ENCODE measurements around the gene RASL10A. TPM values are rescaled to one million over a fixed set of nuclear protein-coding genes. Genes with fewer than 3 reads are reported as not detected.

The RASL10A gene
- total and polyA plus RNA-seq, 2 experiments from 2014 or later = 1.2 to 3.6 TPM

- no peak overlapping the region for H3K4me3 ChIP-seq
- no peak overlapping the region for H3K27ac ChIP-seq
- no peaks in the 10 kb centered on the region for H3K27me3 ChIP-seq
- peaks cover 5% of the 10 kb centered on the region for H3K4me1 ChIP-seq (ENCODE audit: low read depth)
- TF ChIP-seq, protein P1, sequence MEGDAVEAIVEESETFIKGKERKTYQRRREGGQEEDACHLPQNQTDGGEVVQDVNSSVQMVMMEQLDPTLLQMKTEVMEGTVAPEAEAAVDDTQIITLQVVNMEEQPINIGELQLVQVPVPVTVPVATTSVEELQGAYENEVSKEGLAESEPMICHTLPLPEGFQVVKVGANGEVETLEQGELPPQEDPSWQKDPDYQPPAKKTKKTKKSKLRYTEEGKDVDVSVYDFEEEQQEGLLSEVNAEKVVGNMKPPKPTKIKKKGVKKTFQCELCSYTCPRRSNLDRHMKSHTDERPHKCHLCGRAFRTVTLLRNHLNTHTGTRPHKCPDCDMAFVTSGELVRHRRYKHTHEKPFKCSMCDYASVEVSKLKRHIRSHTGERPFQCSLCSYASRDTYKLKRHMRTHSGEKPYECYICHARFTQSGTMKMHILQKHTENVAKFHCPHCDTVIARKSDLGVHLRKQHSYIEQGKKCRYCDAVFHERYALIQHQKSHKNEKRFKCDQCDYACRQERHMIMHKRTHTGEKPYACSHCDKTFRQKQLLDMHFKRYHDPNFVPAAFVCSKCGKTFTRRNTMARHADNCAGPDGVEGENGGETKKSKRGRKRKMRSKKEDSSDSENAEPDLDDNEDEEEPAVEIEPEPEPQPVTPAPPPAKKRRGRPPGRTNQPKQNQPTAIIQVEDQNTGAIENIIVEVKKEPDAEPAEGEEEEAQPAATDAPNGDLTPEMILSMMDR (IDR thresholded peaks at IDR 0.05; ENCODE audit: low read depth, low read length) = no peak
- H3K36me3 ChIP-seq = peaks cover 75% of the 10 kb centered on the region
- no peak for DNase-seq (ENCODE audit: low read depth in 1 of 2, low spot score in 1 of 2)
- H3K9me3 ChIP-seq (ENCODE audit: low read depth) = no peaks in the 10 kb centered on the region
Observed at GRCh38 chr22:29275819-29276565, 39.5 kb downstream of the RASL10A start.

- TF ChIP-seq, protein P1 (IDR thresholded peaks at IDR 0.05; ENCODE audit: low read depth, low read length) = no peak
- Histone ChIP-seq H3K4me1 (ENCODE audit: low read depth) (peaks cover 13% of the 10 kb centered on the region), H3K36me3 (peaks cover 70% of the 10 kb centered on the region), H3K27me3 (no peaks in the 10 kb centered on the region), H3K9me3 (ENCODE audit: low read depth) (no peaks in the 10 kb centered on the region), H3K4me3 (no peak overlapping the region), H3K27ac (no peak overlapping the region)
- no peak for DNase-seq (ENCODE audit: low read depth in 1 of 2, low spot score in 1 of 2)
Observed at GRCh38 chr22:29275167-29275566, 40.3 kb downstream of the RASL10A start.

DNA sequence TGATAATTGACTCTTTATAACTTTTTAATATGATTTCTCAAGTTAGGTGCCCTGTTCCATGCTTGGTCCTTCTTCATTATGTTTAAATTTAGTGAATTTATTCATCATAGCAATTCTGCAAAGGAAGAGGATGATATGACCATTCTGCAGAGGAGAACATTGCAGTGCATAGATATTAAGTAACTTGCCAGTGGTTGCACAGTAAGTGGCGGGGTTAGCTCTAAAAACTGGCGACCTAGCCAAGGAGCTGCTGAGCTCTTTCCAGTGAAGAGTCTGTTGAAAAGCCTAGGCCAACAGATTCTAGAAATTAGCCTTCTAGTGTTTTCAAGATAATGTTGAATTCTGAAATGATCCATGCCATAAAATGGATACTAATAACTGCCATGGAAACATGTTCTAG lies 42.9 kb downstream of the RASL10A start:
- H3K4me1 ChIP-seq (ENCODE audit: low read depth) = peaks cover 20% of the 10 kb centered on the region
- H3K9me3 ChIP-seq (ENCODE audit: low read depth) = no peaks in the 10 kb centered on the region
- H3K27ac ChIP-seq = no peak overlapping the region
- H3K36me3 ChIP-seq = peaks cover 46% of the 10 kb centered on the region
- DNase-seq (ENCODE audit: low read depth in 1 of 2, low spot score in 1 of 2) = no peak
- TF ChIP-seq, protein P1 (IDR thresholded peaks at IDR 0.05; ENCODE audit: low read depth, low read length) = no peak
- H3K4me3 ChIP-seq = no peak overlapping the region
- H3K27me3 ChIP-seq = no peaks in the 10 kb centered on the region

GRCh38 chr22:29270475-29271271 lies 44.8 kb downstream of the RASL10A start:
- H3K36me3 ChIP-seq = peaks cover 33% of the 10 kb centered on the region
- peaks cover 25% of the 10 kb centered on the region for H3K4me1 ChIP-seq (ENCODE audit: low read depth)
- H3K9me3 ChIP-seq (ENCODE audit: low read depth) = no peaks in the 10 kb centered on the region
- H3K27ac ChIP-seq = no peak overlapping the region
- peak in 1 of 2 donors; percentile 45 for DNase-seq (ENCODE audit: low read depth in 1 of 2, low spot score in 1 of 2)
- TF ChIP-seq, protein P1 (IDR thresholded peaks at IDR 0.05; ENCODE audit: low read depth, low read length) = no peak
- peak overlapping the region; percentile 71 for H3K4me3 ChIP-seq
- H3K27me3 ChIP-seq = no peaks in the 10 kb centered on the region

- TF ChIP-seq, protein P1 (IDR thresholded peaks at IDR 0.05; ENCODE audit: low read depth, low read length) = no peak
- Histone ChIP-seq H3K36me3 (peaks cover 31% of the 10 kb centered on the region), H3K27ac (peak overlapping the region; percentile 100), H3K4me3 (peak overlapping the region; percentile 71), H3K9me3 (ENCODE audit: low read depth) (no peaks in the 10 kb centered on the region), H3K27me3 (no peaks in the 10 kb centered on the region), H3K4me1 (ENCODE audit: low read depth) (peaks cover 25% of the 10 kb centered on the region)
- peak; percentile 18 to 21 for DNase-seq (ENCODE audit: low read depth in 1 of 2, low spot score in 1 of 2)
Observed at GRCh38 chr22:29269731-29270474, 45.6 kb downstream of the RASL10A start.

Measured in cardiac muscle cell (in vitro differentiated cells and primary cell).